HepG2 (cell line): ENCODE measurements around the gene TLK1. TPM values are rescaled to one million over a fixed set of nuclear protein-coding genes. Genes with fewer than 3 reads are reported as not detected.

Experiments
- ATAC-seq: fragments of 200-7000 bp; cut with Tn5 transposase; 3 replicates; pipeline ENCODE4 v1.9.1; 2020; ENCODE audit warnings: mild to moderate bottlenecking, moderate library complexity
- BruUV-seq: library from RNA; stranded (reverse); fragments of 400-500 nt; replicated peaks from 2 replicates; lab custom pipeline; 2021; lab: Mats Ljungman, UMichigan
- CTCF ChIA-PET: fragments of 300-600 bp; formaldehyde crosslinking; extraction: SDS; loops from one replicate; lab custom pipeline; 2021; ENCODE audit warnings: low total read pairs, inconsistent platforms, low intra/inter-chr PET ratio; lab: Yijun Ruan, JAX
- POLR2A ChIA-PET: fragments of 350-600 bp; sonication (Branson Sonifier 250); formaldehyde crosslinking; loops from one replicate; lab custom pipeline; 2020; ENCODE audit warnings: antibody characterized with exemption, inconsistent platforms; lab: Yijun Ruan, JAX
- DNase-seq: peaks from one replicate; pipeline ENCODE4 v3.0.0-alpha.2; 2015; ENCODE audit warnings: low spot score
- FAIRE-seq: peaks from 3 replicates; lab custom pipeline; 2011; peaks lifted over from hg19 to GRCh38; lab: Jason Lieb, UNC
- H2AFZ ChIP-seq: one replicate; pipeline ENCODE4 v1.6.1; 2011; ENCODE audit warnings: low read length, inconsistent platforms
- H3K27ac ChIP-seq: fragments of 300-600 bp; 3 replicates; pipeline ENCODE4 v1.8.0; 2011; ENCODE audit warnings: mixed run types, mild to moderate bottlenecking, mixed read lengths, low read length, inconsistent platforms; ENCODE audit not compliant: insufficient read depth; ENCODE audit errors: extremely low read length
- H3K27me3 ChIP-seq, 2 experiments: fragments of 200-600 bp in 1 of 2; 2 replicates in 1 of 2; 3 replicates in 1 of 2; pipeline versions ENCODE4 v1.6.0 to v1.8.0; 2011; ENCODE audit warnings: low read length in 2 of 2, mild to moderate bottlenecking in 2 of 2, moderate library complexity in 2 of 2, inconsistent platforms in 1 of 2; ENCODE audit not compliant: insufficient read depth in 2 of 2, control insufficient read depth in 1 of 2
- H3K36me3 ChIP-seq, 2 experiments: fragments of 200-600 bp in 1 of 2; replicated peaks in 1 of 2; 2 replicates in 1 of 2; 3 replicates in 1 of 2; pipeline versions ENCODE4 v1.5.1 to v1.8.0; 2011; ENCODE audit warnings: low read length in 2 of 2, inconsistent platforms in 1 of 2; ENCODE audit not compliant: insufficient read depth in 2 of 2, control insufficient read depth in 1 of 2
- H3K4me1 ChIP-seq: 2 replicates; pipeline ENCODE4 v1.5.1; 2012; ENCODE audit warnings: low read length, inconsistent platforms; ENCODE audit not compliant: insufficient read depth
- H3K4me2 ChIP-seq: 2 replicates; pipeline ENCODE4 v1.6.0; 2011; ENCODE audit warnings: low read depth, low read length, inconsistent platforms
- H3K4me3 ChIP-seq, 3 experiments: fragments of 200-600 bp in 1 of 3; sonication (generic), shearing (Covaris generic) in 1 of 3; replicated peaks in 1 of 3; 2 replicates each; pipeline ENCODE4 v1.5.1; 2011 to 2016; ENCODE audit warnings: low read length in 3 of 3, inconsistent platforms in 2 of 3, low read depth in 2 of 3, mild to moderate bottlenecking in 2 of 3, control low read depth in 1 of 3, mixed read lengths in 1 of 3; ENCODE audit not compliant: insufficient read depth in 1 of 3
- H3K79me2 ChIP-seq: one replicate; pipeline ENCODE4 v1.6.1; 2011; ENCODE audit warnings: low read length, inconsistent platforms; ENCODE audit not compliant: insufficient read depth
- H3K9ac ChIP-seq: 2 replicates; pipeline ENCODE4 v1.6.0; 2011; ENCODE audit warnings: mild to moderate bottlenecking, low read depth, low read length, inconsistent platforms; ENCODE audit not compliant: insufficient read depth
- H3K9me3 ChIP-seq: 2 replicates; pipeline ENCODE4 v1.5.1; 2012; ENCODE audit warnings: mild to moderate bottlenecking, low read length
- H4K20me1 ChIP-seq: 2 replicates; pipeline ENCODE4 v1.6.0; 2011; ENCODE audit warnings: inconsistent platforms, mild to moderate bottlenecking, low read length, moderate library complexity; ENCODE audit not compliant: insufficient read depth
- ASH2L ChIP-seq: fragments of 300-600, 200-600 bp; sonication (generic); IDR thresholded peaks from 2 replicates; pipeline ENCODE4 v1.7.0; 2017; ENCODE audit warnings: low read depth, mild to moderate bottlenecking, moderate library complexity, mixed read lengths, low read length; ENCODE audit not compliant: insufficient read length
- GABPA ChIP-seq, 2 experiments: IDR thresholded peaks; 2 replicates each; pipeline ENCODE4 v1.6.1; 2011 to 2016; ENCODE audit warnings: low read depth in 2 of 2, low read length in 1 of 2, missing biosample characterization in 1 of 2, missing genetic modification characterization in 1 of 2
- POLR2G ChIP-seq: fragments of 200-400 bp; formaldehyde crosslinking; IDR thresholded peaks from 2 replicates; pipeline ENCODE4 v1.6.1; 2018; ENCODE audit warnings: mild to moderate bottlenecking, low read depth, low read length, moderate library complexity
- RBM22 ChIP-seq: fragments of 200-400 bp; formaldehyde crosslinking; optimal IDR thresholded peaks from 2 replicates; pipeline ENCODE3; 2017; ENCODE audit warnings: mild to moderate bottlenecking, low read length, moderate library complexity
- WGBS: methylation state at CpG from one replicate; pipeline ENCODE4 v1.1.6; 2017; ENCODE audit warnings: low lambda C conversion rate; 5-methylcytosine and 5-hydroxymethylcytosine counted together
- in situ Hi-C: cut with HindIII; loops from 2 replicates; pipeline ENCODE4 v1.10.0; 2017; ENCODE audit warnings: low pct_unique_long_range_greater_than_20kb; ENCODE audit not compliant: extremely low pct_ligation_motif_present
- intact Hi-C: fragments of 100-400 bp; cut with micrococcal nuclease; formaldehyde crosslinking; loops from one replicate; pipeline ENCODE4 v1.10.0; 2022; ENCODE audit not compliant: unreplicated experiment
- polyA plus RNA-seq, 8 experiments: library from polyadenylated mRNA; depleted of rRNA in 3 of 8; stranded (reverse) in 7 of 8; unstranded in 1 of 8; fragments of >200 nt; fragmentation: Illumina TruSeq in 4 of 8; extraction: Trizol in 4 of 8; gene quantifications; 2 replicates each; pipeline versions ENCODE4 v1.2.1 to v1.2.3, GENCODE V29; 2011 to 2016; ENCODE audit warnings: low read depth in 4 of 8, missing spikeins in 1 of 8, mixed read lengths in 1 of 8; ENCODE audit not compliant: insufficient read depth in 1 of 8
- total RNA-seq, 5 experiments: library from RNA; depleted of rRNA; stranded (reverse); fragments of >200 nt; fragmentation: Illumina TruSeq; extraction: Trizol; gene quantifications; 2 replicates each; pipeline ENCODE4 v1.2.3, GENCODE V29; 2016; ENCODE audit warnings: low read depth in 1 of 5
- TF ChIP-seq, protein P1 (sequence below): sonication (generic); formaldehyde crosslinking; IDR thresholded peaks from 2 replicates; pipeline ENCODE4 v1.5.0; 2020; ENCODE audit warnings: mild to moderate bottlenecking, missing genetic modification reagents

The TLK1 gene
- total and polyA plus RNA-seq, 2 of the 13 experiments (the other 11 are each of a cell fraction or from before 2014, with no cell fraction given) = 16.8 to 28.7 TPM

DNA sequence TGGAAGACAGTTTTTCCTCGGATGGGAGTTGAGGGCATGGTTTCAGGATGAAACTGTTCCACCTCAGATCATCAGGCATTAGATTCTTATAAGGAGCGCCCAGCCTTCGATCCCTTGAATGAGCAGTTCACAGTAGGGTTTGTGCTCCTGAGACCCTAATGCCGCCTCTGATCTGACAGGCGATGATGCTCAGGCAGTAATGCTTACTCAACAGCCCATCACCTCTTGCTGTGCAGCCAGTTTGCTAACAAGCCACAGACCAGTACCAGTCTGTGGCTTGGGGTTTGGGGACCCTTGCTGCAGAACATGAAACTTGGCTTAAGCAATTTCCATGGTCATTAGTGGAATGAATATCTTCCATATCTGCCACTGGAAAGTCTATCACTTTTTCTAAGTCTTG, 175.3 kb downstream of the TLK1 start:
- intact Hi-C loops (no loop called here), in situ Hi-C loops (no loop called here)
- Histone ChIP-seq H3K36me3 (peaks cover 0 to 3% of the 10 kb centered on the region in 2 experiments; a peak in 2 of 5 replicates), H2AFZ (no peak overlapping the region), H4K20me1 (no peaks in the 10 kb centered on the region), H3K4me1 (peaks cover 9% of the 10 kb centered on the region; the same call in 1 of the 2 replicates), H3K9ac (no peak overlapping the region), H3K27ac (no peak overlapping the region), H3K27me3 (no peaks in the 10 kb centered on the region; a peak in 1 of 5 replicates), H3K79me2 (no peaks in the 10 kb centered on the region), H3K4me2 (no peak overlapping the region), H3K9me3 (no peaks in the 10 kb centered on the region), H3K4me3 (no peak overlapping the region)
- CTCF ChIA-PET = no interaction called here
- no peak for DNase-seq
- FAIRE-seq = no peak
- POLR2A ChIA-PET = no interaction called here
- peak; percentile 32 for ATAC-seq
- TF ChIP-seq, protein P1, sequence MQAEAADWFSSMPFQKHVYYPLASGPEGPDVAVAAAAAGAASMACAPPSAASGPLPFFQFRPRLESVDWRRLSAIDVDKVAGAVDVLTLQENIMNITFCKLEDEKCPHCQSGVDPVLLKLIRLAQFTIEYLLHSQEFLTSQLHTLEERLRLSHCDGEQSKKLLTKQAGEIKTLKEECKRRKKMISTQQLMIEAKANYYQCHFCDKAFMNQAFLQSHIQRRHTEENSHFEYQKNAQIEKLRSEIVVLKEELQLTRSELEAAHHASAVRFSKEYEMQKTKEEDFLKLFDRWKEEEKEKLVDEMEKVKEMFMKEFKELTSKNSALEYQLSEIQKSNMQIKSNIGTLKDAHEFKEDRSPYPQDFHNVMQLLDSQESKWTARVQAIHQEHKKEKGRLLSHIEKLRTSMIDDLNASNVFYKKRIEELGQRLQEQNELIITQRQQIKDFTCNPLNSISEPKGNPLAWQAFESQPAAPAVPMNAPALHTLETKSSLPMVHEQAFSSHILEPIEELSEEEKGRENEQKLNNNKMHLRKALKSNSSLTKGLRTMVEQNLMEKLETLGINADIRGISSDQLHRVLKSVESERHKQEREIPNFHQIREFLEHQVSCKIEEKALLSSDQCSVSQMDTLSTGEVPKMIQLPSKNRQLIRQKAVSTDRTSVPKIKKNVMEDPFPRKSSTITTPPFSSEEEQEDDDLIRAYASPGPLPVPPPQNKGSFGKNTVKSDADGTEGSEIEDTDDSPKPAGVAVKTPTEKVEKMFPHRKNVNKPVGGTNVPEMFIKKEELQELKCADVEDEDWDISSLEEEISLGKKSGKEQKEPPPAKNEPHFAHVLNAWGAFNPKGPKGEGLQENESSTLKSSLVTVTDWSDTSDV (CRISPR knock-in tag) = no peak
- 0 out of 2 replicates have a peak, but pooled peaks have one; percentile 41 for TF ChIP-seq POLR2G
- TF ChIP-seq GABPA (IDR thresholded peaks at IDR 0.05; ENCODE audit: low read depth, low read length) = no peak
- no peak for TF ChIP-seq GABPA (CRISPR knock-in tag; IDR thresholded peaks at IDR 0.05; ENCODE audit: low read depth)
- TF ChIP-seq ASH2L = no peak
- TF ChIP-seq RBM22 = peak; percentile 90
- WGBS = 91% methylated on average over 5 of the region's 5 CpGs
- no TSS peak for BruUV-seq
